Measurements from ENCODE around the gene TBCCD1.

- TF ChIP-seq CTCF (IDR thresholded peaks at IDR 0.05): no peak
- no peak for TF ChIP-seq POLR2A (IDR thresholded peaks at IDR 0.05)
Observed at GRCh38 chr3:186616299-186616617, 49.1 kb upstream of the TBCCD1 start.

All from heart left ventricle (tissue), 13 donors.